HepG2 (cell line): ENCODE results near the gene PPOX. TPM values are rescaled to one million over a fixed set of nuclear protein-coding genes. Genes with fewer than 3 reads are reported as not detected.

ENCODE experiments used
- ARNTL ChIP-seq: sonication (generic); formaldehyde crosslinking; IDR thresholded peaks from 2 replicates; pipeline ENCODE4 v1.4.0; 2020; ENCODE audit warnings: mild to moderate bottlenecking, missing genetic modification reagents
- ASH2L ChIP-seq: fragments of 300-600, 200-600 bp; sonication (generic); IDR thresholded peaks from 2 replicates; pipeline ENCODE4 v1.7.0; 2017; ENCODE audit warnings: low read depth, mild to moderate bottlenecking, moderate library complexity, mixed read lengths, low read length; ENCODE audit not compliant: insufficient read length
- CAMTA2 ChIP-seq: sonication (generic); formaldehyde crosslinking; IDR thresholded peaks from 2 replicates; pipeline ENCODE4 v1.4.0; 2020; ENCODE audit warnings: mild to moderate bottlenecking, missing genetic modification reagents, borderline replicate concordance
- CBX1 ChIP-seq: IDR thresholded peaks from one replicate; pipeline ENCODE4 v1.6.1; 2016; ENCODE audit warnings: antibody characterized with exemption, low read depth
- FOXK2 ChIP-seq: fragments of 450-650 bp; IDR thresholded peaks from 2 replicates; pipeline ENCODE4 v1.6.1; 2016
- GZF1 ChIP-seq: sonication (generic); formaldehyde crosslinking; IDR thresholded peaks from 2 replicates; pipeline ENCODE4 v1.5.1; 2020; ENCODE audit warnings: mild to moderate bottlenecking, missing genetic modification reagents
- HCFC1 ChIP-seq: fragments of 150-350 bp; IDR thresholded peaks from 2 replicates; pipeline ENCODE4 v1.6.1; 2014; ENCODE audit warnings: low read depth, low read length
- HDAC6 ChIP-seq: fragments of 200-600 bp; sonication (generic); IDR thresholded peaks from 2 replicates; pipeline ENCODE4 v1.7.0; 2017; ENCODE audit warnings: mild to moderate bottlenecking, antibody characterized with exemption, low read length, low read depth
- KAT8 ChIP-seq: IDR thresholded peaks from 2 replicates; pipeline ENCODE4 v1.6.1; 2016; ENCODE audit warnings: missing genetic modification reagents, missing compliant biosample characterization
- KMT2B ChIP-seq: IDR thresholded peaks from 2 replicates; pipeline ENCODE4 v1.6.1; 2016; ENCODE audit warnings: missing genetic modification reagents, missing compliant biosample characterization
- NFE2L1 ChIP-seq: sonication (generic); formaldehyde crosslinking; IDR thresholded peaks from 2 replicates; pipeline ENCODE4 v1.4.0; 2020; ENCODE audit warnings: missing genetic modification reagents, mild to moderate bottlenecking, borderline replicate concordance
- NR2F6 ChIP-seq, 2 experiments: IDR thresholded peaks; 2 replicates each; pipeline ENCODE4 v1.6.1; 2016; ENCODE audit warnings: antibody characterized with exemption in 1 of 2, mild to moderate bottlenecking in 1 of 2
- TARDBP ChIP-seq: sonication (generic); formaldehyde crosslinking; IDR thresholded peaks from 2 replicates; pipeline ENCODE4 v1.8.0; 2022; ENCODE audit warnings: mild to moderate bottlenecking, missing genetic modification reagents
- ZNF3 ChIP-seq: IDR thresholded peaks from 2 replicates; pipeline ENCODE4 v1.7.0; 2017; ENCODE audit warnings: inconsistent platforms
- ZNF337 ChIP-seq: sonication (generic); formaldehyde crosslinking; IDR thresholded peaks from 2 replicates; pipeline ENCODE4 v1.5.1; 2020; ENCODE audit warnings: missing genetic modification reagents, low read depth, mild to moderate bottlenecking, borderline replicate concordance
- ZNF510 ChIP-seq: sonication (generic); formaldehyde crosslinking; IDR thresholded peaks from 2 replicates; pipeline ENCODE4 v1.4.0; 2020; ENCODE audit warnings: low read depth, mild to moderate bottlenecking, missing genetic modification reagents
- ZNF678 ChIP-seq: sonication (generic); formaldehyde crosslinking; IDR thresholded peaks from 2 replicates; pipeline ENCODE4 v1.4.0; 2020; ENCODE audit warnings: mild to moderate bottlenecking, missing genetic modification reagents
- ZNF768 ChIP-seq: sonication (generic); formaldehyde crosslinking; IDR thresholded peaks from 2 replicates; pipeline ENCODE4 v1.4.0; 2020; ENCODE audit warnings: missing genetic modification reagents
- polyA plus RNA-seq, 8 experiments: library from polyadenylated mRNA; depleted of rRNA in 3 of 8; stranded (reverse) in 7 of 8; unstranded in 1 of 8; fragments of >200 nt; fragmentation: Illumina TruSeq in 4 of 8; extraction: Trizol in 4 of 8; gene quantifications; 2 replicates each; pipeline versions ENCODE4 v1.2.1 to v1.2.3, GENCODE V29; 2011 to 2016; ENCODE audit warnings: low read depth in 4 of 8, missing spikeins in 1 of 8, mixed read lengths in 1 of 8; ENCODE audit not compliant: insufficient read depth in 1 of 8
- total RNA-seq, 5 experiments: library from RNA; depleted of rRNA; stranded (reverse); fragments of >200 nt; fragmentation: Illumina TruSeq; extraction: Trizol; gene quantifications; 2 replicates each; pipeline ENCODE4 v1.2.3, GENCODE V29; 2016; ENCODE audit warnings: low read depth in 1 of 5
- TF ChIP-seq, protein P1 (sequence below): sonication (generic); formaldehyde crosslinking; IDR thresholded peaks from 2 replicates; pipeline ENCODE4 v1.4.0; 2020; ENCODE audit warnings: missing genetic modification reagents, borderline replicate concordance
- TF ChIP-seq, protein P2 (sequence below): sonication (generic); formaldehyde crosslinking; IDR thresholded peaks from 2 replicates; pipeline ENCODE4 v1.5.0; 2020; ENCODE audit warnings: mild to moderate bottlenecking, missing genetic modification reagents
- TF ChIP-seq, protein P3 (sequence below): sonication (generic); formaldehyde crosslinking; IDR thresholded peaks from 2 replicates; pipeline ENCODE4 v1.5.1; 2020; ENCODE audit warnings: mild to moderate bottlenecking, moderate library complexity, missing genetic modification reagents
- TF ChIP-seq, protein P4 (sequence below): sonication (generic); formaldehyde crosslinking; IDR thresholded peaks from 2 replicates; pipeline ENCODE4 v1.5.1; 2020; ENCODE audit warnings: missing genetic modification reagents, mild to moderate bottlenecking, borderline replicate concordance

PPOX gene
- total and polyA plus RNA-seq, 2 of the 13 experiments (the other 11 are each of a cell fraction or from before 2014, with no cell fraction given) = 15.5 to 27.7 TPM

DNA sequence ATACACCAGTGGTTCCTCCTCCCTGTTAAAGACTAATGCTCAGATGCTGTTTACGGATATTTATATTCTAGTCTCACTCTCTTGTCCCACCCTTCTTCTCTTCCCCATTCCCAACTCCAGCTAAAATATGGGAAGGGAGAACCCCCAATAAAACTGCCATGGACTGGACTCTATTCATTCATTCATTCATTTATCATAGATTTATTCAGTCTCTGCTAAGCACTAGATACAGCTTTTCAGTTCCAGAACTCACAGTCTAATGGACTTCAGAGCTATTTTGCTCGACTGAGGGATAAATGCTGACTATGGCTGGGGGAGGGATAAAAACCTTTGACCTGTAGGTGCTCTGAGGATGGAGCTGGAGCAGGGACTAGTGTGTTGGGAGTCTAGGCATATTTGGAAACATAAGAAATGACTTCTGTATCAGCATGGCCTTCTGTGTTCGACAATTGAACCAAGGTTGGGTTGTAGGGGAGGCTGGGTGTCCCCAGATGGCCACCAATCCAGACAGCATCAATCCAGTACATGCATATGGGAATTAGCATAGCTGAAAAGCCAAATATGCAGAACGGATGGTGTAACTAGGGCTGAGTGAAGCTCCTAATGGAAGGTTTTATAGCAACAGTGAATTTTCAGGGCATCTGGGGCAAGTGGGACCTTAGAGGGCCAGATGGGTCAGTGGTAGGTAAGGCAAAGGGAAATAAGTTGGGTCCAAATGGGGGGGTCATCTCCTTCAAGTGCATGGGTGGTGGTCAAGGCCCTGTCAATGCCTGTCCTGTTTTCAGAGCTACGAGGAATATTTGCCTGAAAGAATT is 53.1 kb downstream of the PPOX start (continued):
- TF ChIP-seq, protein P1, sequence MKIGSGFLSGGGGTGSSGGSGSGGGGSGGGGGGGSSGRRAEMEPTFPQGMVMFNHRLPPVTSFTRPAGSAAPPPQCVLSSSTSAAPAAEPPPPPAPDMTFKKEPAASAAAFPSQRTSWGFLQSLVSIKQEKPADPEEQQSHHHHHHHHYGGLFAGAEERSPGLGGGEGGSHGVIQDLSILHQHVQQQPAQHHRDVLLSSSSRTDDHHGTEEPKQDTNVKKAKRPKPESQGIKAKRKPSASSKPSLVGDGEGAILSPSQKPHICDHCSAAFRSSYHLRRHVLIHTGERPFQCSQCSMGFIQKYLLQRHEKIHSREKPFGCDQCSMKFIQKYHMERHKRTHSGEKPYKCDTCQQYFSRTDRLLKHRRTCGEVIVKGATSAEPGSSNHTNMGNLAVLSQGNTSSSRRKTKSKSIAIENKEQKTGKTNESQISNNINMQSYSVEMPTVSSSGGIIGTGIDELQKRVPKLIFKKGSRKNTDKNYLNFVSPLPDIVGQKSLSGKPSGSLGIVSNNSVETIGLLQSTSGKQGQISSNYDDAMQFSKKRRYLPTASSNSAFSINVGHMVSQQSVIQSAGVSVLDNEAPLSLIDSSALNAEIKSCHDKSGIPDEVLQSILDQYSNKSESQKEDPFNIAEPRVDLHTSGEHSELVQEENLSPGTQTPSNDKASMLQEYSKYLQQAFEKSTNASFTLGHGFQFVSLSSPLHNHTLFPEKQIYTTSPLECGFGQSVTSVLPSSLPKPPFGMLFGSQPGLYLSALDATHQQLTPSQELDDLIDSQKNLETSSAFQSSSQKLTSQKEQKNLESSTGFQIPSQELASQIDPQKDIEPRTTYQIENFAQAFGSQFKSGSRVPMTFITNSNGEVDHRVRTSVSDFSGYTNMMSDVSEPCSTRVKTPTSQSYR = peak; percentile 48; the same call in 1 of the 2 replicates
- TF ChIP-seq ARNTL (CRISPR knock-in tag) (peak; percentile 50; the same call in 1 of the 2 replicates), ASH2L (no peak), FOXK2 (no peak), ZNF678 (CRISPR knock-in tag) (no peak), KMT2B (CRISPR knock-in tag) (no peak), HCFC1 (no peak), TARDBP (CRISPR knock-in tag) (no peak), ZNF337 (CRISPR knock-in tag) (no peak), CBX1 (no peak), ZNF3 (CRISPR knock-in tag) (no peak), HDAC6 (no peak), NR2F6 (IDR thresholded peaks at IDR 0.05) (peak; percentile 54), NR2F6 (CRISPR knock-in tag; IDR thresholded peaks at IDR 0.05) (peak; percentile 60; the same call in 1 of the 2 replicates), GZF1 (CRISPR knock-in tag) (no peak), ZNF510 (CRISPR knock-in tag) (peak; percentile 76; the same call in 1 of the 2 replicates), ZNF768 (CRISPR knock-in tag) (no peak), KAT8 (CRISPR knock-in tag) (no peak), CAMTA2 (CRISPR knock-in tag) (peak; percentile 15; the same call in 1 of the 2 replicates), NFE2L1 (CRISPR knock-in tag) (no peak)
- TF ChIP-seq, protein P2, sequence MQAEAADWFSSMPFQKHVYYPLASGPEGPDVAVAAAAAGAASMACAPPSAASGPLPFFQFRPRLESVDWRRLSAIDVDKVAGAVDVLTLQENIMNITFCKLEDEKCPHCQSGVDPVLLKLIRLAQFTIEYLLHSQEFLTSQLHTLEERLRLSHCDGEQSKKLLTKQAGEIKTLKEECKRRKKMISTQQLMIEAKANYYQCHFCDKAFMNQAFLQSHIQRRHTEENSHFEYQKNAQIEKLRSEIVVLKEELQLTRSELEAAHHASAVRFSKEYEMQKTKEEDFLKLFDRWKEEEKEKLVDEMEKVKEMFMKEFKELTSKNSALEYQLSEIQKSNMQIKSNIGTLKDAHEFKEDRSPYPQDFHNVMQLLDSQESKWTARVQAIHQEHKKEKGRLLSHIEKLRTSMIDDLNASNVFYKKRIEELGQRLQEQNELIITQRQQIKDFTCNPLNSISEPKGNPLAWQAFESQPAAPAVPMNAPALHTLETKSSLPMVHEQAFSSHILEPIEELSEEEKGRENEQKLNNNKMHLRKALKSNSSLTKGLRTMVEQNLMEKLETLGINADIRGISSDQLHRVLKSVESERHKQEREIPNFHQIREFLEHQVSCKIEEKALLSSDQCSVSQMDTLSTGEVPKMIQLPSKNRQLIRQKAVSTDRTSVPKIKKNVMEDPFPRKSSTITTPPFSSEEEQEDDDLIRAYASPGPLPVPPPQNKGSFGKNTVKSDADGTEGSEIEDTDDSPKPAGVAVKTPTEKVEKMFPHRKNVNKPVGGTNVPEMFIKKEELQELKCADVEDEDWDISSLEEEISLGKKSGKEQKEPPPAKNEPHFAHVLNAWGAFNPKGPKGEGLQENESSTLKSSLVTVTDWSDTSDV = no peak
- TF ChIP-seq, protein P3, sequence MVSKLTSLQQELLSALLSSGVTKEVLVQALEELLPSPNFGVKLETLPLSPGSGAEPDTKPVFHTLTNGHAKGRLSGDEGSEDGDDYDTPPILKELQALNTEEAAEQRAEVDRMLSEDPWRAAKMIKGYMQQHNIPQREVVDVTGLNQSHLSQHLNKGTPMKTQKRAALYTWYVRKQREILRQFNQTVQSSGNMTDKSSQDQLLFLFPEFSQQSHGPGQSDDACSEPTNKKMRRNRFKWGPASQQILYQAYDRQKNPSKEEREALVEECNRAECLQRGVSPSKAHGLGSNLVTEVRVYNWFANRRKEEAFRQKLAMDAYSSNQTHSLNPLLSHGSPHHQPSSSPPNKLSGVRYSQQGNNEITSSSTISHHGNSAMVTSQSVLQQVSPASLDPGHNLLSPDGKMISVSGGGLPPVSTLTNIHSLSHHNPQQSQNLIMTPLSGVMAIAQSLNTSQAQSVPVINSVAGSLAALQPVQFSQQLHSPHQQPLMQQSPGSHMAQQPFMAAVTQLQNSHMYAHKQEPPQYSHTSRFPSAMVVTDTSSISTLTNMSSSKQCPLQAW = no peak
- TF ChIP-seq, protein P4, sequence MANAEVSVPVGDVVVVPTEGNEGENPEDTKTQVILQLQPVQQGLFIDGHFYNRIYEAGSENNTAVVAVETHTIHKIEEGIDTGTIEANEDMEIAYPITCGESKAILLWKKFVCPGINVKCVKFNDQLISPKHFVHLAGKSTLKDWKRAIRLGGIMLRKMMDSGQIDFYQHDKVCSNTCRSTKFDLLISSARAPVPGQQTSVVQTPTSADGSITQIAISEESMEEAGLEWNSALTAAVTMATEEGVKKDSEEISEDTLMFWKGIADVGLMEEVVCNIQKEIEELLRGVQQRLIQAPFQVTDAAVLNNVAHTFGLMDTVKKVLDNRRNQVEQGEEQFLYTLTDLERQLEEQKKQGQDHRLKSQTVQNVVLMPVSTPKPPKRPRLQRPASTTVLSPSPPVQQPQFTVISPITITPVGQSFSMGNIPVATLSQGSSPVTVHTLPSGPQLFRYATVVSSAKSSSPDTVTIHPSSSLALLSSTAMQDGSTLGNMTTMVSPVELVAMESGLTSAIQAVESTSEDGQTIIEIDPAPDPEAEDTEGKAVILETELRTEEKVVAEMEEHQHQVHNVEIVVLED (CRISPR knock-in tag) = no peak
